NT2/D1 (cell line): Measurements from ENCODE around the gene MAP7D3.

Experiments
- SUZ12 ChIP-seq: IDR thresholded peaks from 2 replicates; pipeline ENCODE4 v1.6.1; 2011; ENCODE audit not compliant: insufficient read length, insufficient read depth; ENCODE audit errors: extremely low read depth
- YY1 ChIP-seq: IDR thresholded peaks from 2 replicates; pipeline ENCODE4 v1.6.1; 2011; ENCODE audit not compliant: insufficient read length, insufficient read depth
- ZNF274 ChIP-seq: IDR thresholded peaks from 2 replicates; pipeline ENCODE4 v1.6.1; 2011; ENCODE audit warnings: mild to moderate bottlenecking, low read depth, low read length

- TF ChIP-seq YY1 (no peak), SUZ12 (no peak), ZNF274 (no peak)
These were observed 72.1 kb downstream of the MAP7D3 start for GRCh38 chrX:136179133-136179532.
